Psoas muscle (tissue), 8 donors: ENCODE results near the gene MYCN. TPM values are rescaled to one million over a fixed set of nuclear protein-coding genes. Genes with fewer than 3 reads are reported as not detected.

ENCODE experiments used
- ATAC-seq, 4 donors: fragments of 200-7000 bp; cut with Tn5 transposase; one replicate each; pipeline ENCODE4 v1.9.1; 2020; ENCODE audit warnings: moderate library complexity in 3 of 4, mild to moderate bottlenecking in 2 of 4
- DNase-seq, 2 donors: peaks; one replicate each; pipeline ENCODE4 v3.0.0-alpha.2; 2020
- H3K27ac ChIP-seq: fragments of 200-600 bp; one replicate; pipeline ENCODE4 v1.8.0; 2022
- H3K27me3 ChIP-seq, 3 donors: fragments of 200-600 bp in 1 of 3; one replicate each; pipeline versions ENCODE4 v1.6.1 to v1.8.0; 2013 to 2022; ENCODE audit warnings: low read length in 2 of 3, mild to moderate bottlenecking in 2 of 3, moderate library complexity in 1 of 3; ENCODE audit not compliant: insufficient read depth in 3 of 3
- H3K36me3 ChIP-seq, 2 donors: fragments of 200-600 bp in 1 of 2; one replicate each; pipeline versions ENCODE4 v1.6.1 to v1.8.0; 2013 to 2022; ENCODE audit warnings: low read depth in 1 of 2, mild to moderate bottlenecking in 1 of 2, moderate library complexity in 1 of 2; ENCODE audit not compliant: insufficient read depth in 1 of 2
- H3K4me1 ChIP-seq: fragments of 200-600 bp; one replicate; pipeline ENCODE4 v1.8.0; 2022
- H3K4me3 ChIP-seq: fragments of 200-600 bp; one replicate; pipeline ENCODE4 v1.8.0; 2022; ENCODE audit warnings: mild to moderate bottlenecking
- H3K9me3 ChIP-seq: fragments of 200-600 bp; one replicate; pipeline ENCODE4 v1.8.0; 2022
- CTCF ChIP-seq: fragments of 200-600 bp; IDR thresholded peaks from one replicate; pipeline ENCODE4 v1.8.0; 2022; ENCODE audit warnings: antibody characterized with exemption
- WGBS, 3 donors: extraction: QIAGEN DNeasy Blood & Tissue Kit; methylation state at CpG; one replicate each; pipeline versions ENCODE4 v1.1.6 to v1.1.7; 2013; 5-methylcytosine and 5-hydroxymethylcytosine counted together
- intact Hi-C, 2 donors: fragments of 100-400 bp; cut with DNase I; formaldehyde crosslinking; loops; one replicate each; pipeline versions ENCODE4 v1.11.0 to v1.14.2; 2022
- polyA plus RNA-seq, 3 donors: library from polyadenylated mRNA; stranded (reverse); fragments of 200-250 nt; gene quantifications; one replicate each; pipeline ENCODE4 v1.2.3, GENCODE V29; 2013
- total RNA-seq, 4 donors: library from RNA; stranded (reverse); fragmentation: NEBNext Ultra II Directional in 2 of 4; extraction: Animal tissue kit (Norgen Biotek cat#: 25700) in 2 of 4; gene quantifications; one replicate each; pipeline versions ENCODE4 v1.2.1 to v1.2.4, GENCODE V29; 2021 to 2023
- donor health status: healthy with polysubstance abuse.
- donor health status: DM: no; HTN: no; CAD: no; lungs with moderate emphysema.
- donor health status: Bipolar disorder and iron deficiency.
- donor health status: healthy.
- donor health status: DM: yes; HTN: yes; CAD: no.
- donor health status: DM: no; HTN: no; CAD: no.
- donor health status: DM: no; HTN: no; CAD: no.
- donor health status: DM: yes; HTN: yes; CAD: no.

Gene MYCN
- total and polyA plus RNA-seq, 7 donors = 0.10 to 0.36 (median 0.25) TPM

GRCh38 chr2:15963977-15964670, 23.8 kb downstream of the MYCN start:
- no peaks in the 10 kb centered on the region for H3K9me3 ChIP-seq
- DNase-seq = no peak
- no peak for ATAC-seq
- TF ChIP-seq CTCF = no peak
- WGBS, 3 donors = 87 to 91% (median 89%) methylated on average over 5 of the region's 5 CpGs
- intact Hi-C loops = no loop called here
- no peaks in the 10 kb centered on the region for H3K36me3 ChIP-seq
- no peaks in the 10 kb centered on the region for H3K27me3 ChIP-seq
- no peaks in the 10 kb centered on the region for H3K4me1 ChIP-seq
- no peak overlapping the region for H3K27ac ChIP-seq
- no peak overlapping the region for H3K4me3 ChIP-seq

- Histone ChIP-seq H3K27ac (no peak overlapping the region), H3K4me3 (no peak overlapping the region), H3K4me1 (no peaks in the 10 kb centered on the region), H3K36me3 (no peaks in the 10 kb centered on the region), H3K27me3 (no peaks in the 10 kb centered on the region), H3K9me3 (no peaks in the 10 kb centered on the region)
- 80 to 83% (median 80%) methylated on average over 7 of the region's 7 CpGs for WGBS, 3 donors
- ATAC-seq = no peak
- no peak for DNase-seq
- intact Hi-C loops = no loop called here
- no peak for TF ChIP-seq CTCF
Observed at GRCh38 chr2:15964936-15965563, 24.7 kb downstream of the MYCN start.

- Histone ChIP-seq H3K4me1 (no peaks in the 10 kb centered on the region), H3K27me3 (no peaks in the 10 kb centered on the region), H3K9me3 (no peaks in the 10 kb centered on the region), H3K27ac (no peak overlapping the region), H3K4me3 (no peak overlapping the region), H3K36me3 (no peaks in the 10 kb centered on the region)
- no peak for TF ChIP-seq CTCF
- intact Hi-C loops = no loop called here
- ATAC-seq (no peak), DNase-seq (no peak)
- WGBS, 3 donors = 72 to 79% (median 77%) methylated on average over 14 of the region's 14 CpGs
Observed at GRCh38 chr2:15965564-15966019, 25.2 kb downstream of the MYCN start.

- Histone ChIP-seq H3K36me3 (no peaks in the 10 kb centered on the region), H3K9me3 (no peaks in the 10 kb centered on the region), H3K27ac (no peak overlapping the region), H3K27me3 (no peaks in the 10 kb centered on the region), H3K4me1 (no peaks in the 10 kb centered on the region), H3K4me3 (no peak overlapping the region)
- 90 to 94% (median 93%) methylated on average over 10 of the region's 10 CpGs for WGBS, 3 donors
- ATAC-seq = no peak
- DNase-seq = no peak
- intact Hi-C loops = no loop called here
- TF ChIP-seq CTCF = no peak
Observed at GRCh38 chr2:15967415-15968279, 27.3 kb downstream of the MYCN start.
